ENCODE data around the gene HDAC8. TPM values are rescaled to one million over a fixed set of nuclear protein-coding genes. Genes with fewer than 3 reads are reported as not detected.

Gene HDAC8
- total RNA-seq, 2 donors from 2014 or later, result 33.3 to 33.9 TPM

DNA sequence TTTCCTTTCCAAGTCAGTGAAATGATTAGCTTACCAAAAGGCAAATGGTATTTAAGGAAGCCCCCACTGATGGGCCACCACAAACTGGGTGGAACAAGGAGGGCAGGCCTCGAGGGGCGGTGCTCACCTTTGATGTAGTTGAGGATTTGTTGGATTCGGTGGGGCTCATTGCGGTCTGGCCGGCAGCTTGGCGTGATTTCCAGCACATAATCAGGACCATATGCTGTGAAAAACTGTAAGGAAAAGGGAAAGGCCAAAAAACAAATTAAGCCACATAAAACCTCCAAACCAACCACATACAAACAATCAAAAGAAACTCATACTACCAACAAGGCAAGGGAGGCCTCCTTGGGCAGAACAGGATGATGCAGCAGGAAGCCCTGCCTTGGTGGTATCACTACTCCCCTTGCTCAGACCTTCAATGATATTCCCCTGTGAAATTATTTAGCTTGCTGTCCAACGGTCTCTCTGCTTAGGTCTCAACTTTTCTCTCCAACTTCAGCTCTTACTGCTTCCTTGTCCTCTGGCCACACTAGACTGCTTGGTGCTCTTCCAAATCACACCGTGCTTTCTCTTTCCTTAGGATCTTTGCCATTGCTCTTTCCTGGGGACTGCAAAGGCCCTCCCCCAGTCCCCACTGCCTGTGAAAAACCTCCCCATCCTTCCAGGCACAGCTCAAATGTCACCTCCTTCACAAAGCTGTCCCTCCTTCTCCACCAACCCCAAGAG lies 220.9 kb downstream of the HDAC8 start:
- Mint-ChIP-seq H3K36me3 (ENCODE audit: low read depth) (peaks cover 5% of the 10 kb centered on the region), H3K4me3 (no peak overlapping the region), H3K9me3 (peaks cover 48% of the 10 kb centered on the region), H3K27ac (no peak overlapping the region), H3K27me3 (ENCODE audit: insufficient read depth) (no peaks in the 10 kb centered on the region), H3K4me1 (peaks cover 2% of the 10 kb centered on the region)
- no peak overlapping the region for H3K9ac ChIP-seq (ENCODE audit: extremely low read depth, low read length, poor library complexity, severe bottlenecking)
- no peak overlapping the region for H3K4me3 ChIP-seq (ENCODE audit: low read length)
- H3K9me3 ChIP-seq (ENCODE audit: control insufficient read depth, low read length), result no peaks in the 10 kb centered on the region
- WGBS, 2 experiments (ENCODE audit: insufficient coverage in 1 of 2, insufficient read length in 1 of 2), result 93 to 94% methylated on average over 3 to 7 of the region's 8 CpGs
- TF ChIP-seq, protein P1, sequence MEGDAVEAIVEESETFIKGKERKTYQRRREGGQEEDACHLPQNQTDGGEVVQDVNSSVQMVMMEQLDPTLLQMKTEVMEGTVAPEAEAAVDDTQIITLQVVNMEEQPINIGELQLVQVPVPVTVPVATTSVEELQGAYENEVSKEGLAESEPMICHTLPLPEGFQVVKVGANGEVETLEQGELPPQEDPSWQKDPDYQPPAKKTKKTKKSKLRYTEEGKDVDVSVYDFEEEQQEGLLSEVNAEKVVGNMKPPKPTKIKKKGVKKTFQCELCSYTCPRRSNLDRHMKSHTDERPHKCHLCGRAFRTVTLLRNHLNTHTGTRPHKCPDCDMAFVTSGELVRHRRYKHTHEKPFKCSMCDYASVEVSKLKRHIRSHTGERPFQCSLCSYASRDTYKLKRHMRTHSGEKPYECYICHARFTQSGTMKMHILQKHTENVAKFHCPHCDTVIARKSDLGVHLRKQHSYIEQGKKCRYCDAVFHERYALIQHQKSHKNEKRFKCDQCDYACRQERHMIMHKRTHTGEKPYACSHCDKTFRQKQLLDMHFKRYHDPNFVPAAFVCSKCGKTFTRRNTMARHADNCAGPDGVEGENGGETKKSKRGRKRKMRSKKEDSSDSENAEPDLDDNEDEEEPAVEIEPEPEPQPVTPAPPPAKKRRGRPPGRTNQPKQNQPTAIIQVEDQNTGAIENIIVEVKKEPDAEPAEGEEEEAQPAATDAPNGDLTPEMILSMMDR (conservative IDR thresholded peaks at IDR 0.05), result no peak
- H3K36me3 ChIP-seq (ENCODE audit: control insufficient read depth, insufficient read depth, low read length), result no peaks in the 10 kb centered on the region
- no peak for DNase-seq
- no peak overlapping the region for H3K27ac ChIP-seq (ENCODE audit: low read depth, low read length)
- H3K27me3 ChIP-seq (ENCODE audit: control insufficient read depth, insufficient read depth, low read length, poor library complexity, severe bottlenecking), result no peaks in the 10 kb centered on the region
- H3K4me1 ChIP-seq (ENCODE audit: control insufficient read depth, insufficient read depth, low read length), result no peaks in the 10 kb centered on the region

DNA sequence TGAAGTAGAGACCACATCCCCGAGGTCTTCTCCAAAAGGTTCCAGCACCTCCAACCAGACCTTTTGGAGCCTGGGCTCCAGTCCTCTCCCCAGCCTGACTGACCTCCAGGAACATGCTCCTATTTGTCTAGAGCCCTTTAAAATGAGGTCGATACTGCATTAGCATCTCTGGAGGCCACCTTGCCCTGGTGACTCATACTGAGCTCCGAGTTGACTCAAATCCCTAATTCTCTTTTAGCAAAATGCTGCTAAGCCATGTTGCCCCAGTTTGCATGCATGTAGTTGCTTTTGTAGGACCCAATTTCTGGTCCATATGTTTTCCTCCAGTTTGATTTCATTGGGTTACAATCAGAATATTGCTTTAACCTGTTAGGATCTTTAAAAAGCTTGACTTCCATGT lies 223.5 kb downstream of the HDAC8 start:
- Mint-ChIP-seq H3K27me3 (ENCODE audit: insufficient read depth) (no peaks in the 10 kb centered on the region), H3K36me3 (ENCODE audit: low read depth) (peaks cover 5% of the 10 kb centered on the region), H3K27ac (no peak overlapping the region), H3K9me3 (peaks cover 36% of the 10 kb centered on the region), H3K4me1 (peaks cover 4% of the 10 kb centered on the region), H3K4me3 (no peak overlapping the region)
- H3K4me1 ChIP-seq (ENCODE audit: control insufficient read depth, insufficient read depth, low read length), result no peaks in the 10 kb centered on the region
- DNase-seq, result no peak
- TF ChIP-seq, protein P1 (conservative IDR thresholded peaks at IDR 0.05), result no peak
- no peaks in the 10 kb centered on the region for H3K36me3 ChIP-seq (ENCODE audit: control insufficient read depth, insufficient read depth, low read length)
- no peak overlapping the region for H3K9ac ChIP-seq (ENCODE audit: extremely low read depth, low read length, poor library complexity, severe bottlenecking)
- H3K9me3 ChIP-seq (ENCODE audit: control insufficient read depth, low read length), result no peaks in the 10 kb centered on the region
- H3K4me3 ChIP-seq (ENCODE audit: low read length), result no peak overlapping the region
- H3K27ac ChIP-seq (ENCODE audit: low read depth, low read length), result no peak overlapping the region
- 60 to 81% methylated on average over 1 to 3 of the region's 3 CpGs for WGBS, 2 experiments (ENCODE audit: insufficient coverage in 1 of 2, insufficient read length in 1 of 2)
- H3K27me3 ChIP-seq (ENCODE audit: control insufficient read depth, insufficient read depth, low read length, poor library complexity, severe bottlenecking), result no peaks in the 10 kb centered on the region

DNA sequence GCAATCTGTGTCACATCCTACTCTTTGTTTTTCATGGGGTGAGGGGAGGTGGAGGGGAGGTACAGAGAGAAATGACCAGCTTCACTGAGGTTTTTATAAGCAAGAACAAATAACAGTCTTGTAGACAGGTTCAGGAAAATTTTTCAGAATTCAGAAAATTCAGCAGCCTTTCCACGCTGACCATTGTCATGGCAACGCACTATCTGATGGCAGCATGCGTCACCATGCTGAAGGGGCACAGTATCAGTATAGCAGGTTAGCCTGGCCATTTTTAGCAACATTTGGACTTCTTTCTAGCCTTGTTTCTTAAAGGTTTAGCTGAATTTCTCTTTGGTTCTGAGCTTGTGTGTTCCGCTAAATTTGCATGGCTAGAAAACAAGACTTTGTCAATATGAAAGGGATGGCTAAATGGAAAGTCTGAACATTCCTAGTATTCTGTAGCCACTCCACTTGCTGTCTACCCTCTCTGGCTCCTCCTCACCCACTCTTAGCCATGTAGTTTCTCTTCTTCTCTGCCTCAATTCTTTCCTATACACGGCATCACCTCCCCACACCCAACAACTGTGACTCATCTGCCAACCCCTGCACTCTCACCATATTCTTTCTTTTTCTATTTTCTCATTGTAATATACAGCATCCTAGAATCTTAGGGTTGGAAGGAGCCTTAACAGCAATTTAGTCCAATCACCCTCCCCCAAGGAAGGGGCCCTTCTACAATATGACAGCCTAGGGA lies 224.2 kb downstream of the HDAC8 start:
- Mint-ChIP-seq H3K27me3 (ENCODE audit: insufficient read depth) (no peaks in the 10 kb centered on the region), H3K4me3 (no peak overlapping the region), H3K36me3 (ENCODE audit: low read depth) (peaks cover 5% of the 10 kb centered on the region), H3K4me1 (peaks cover 4% of the 10 kb centered on the region), H3K9me3 (peaks cover 35% of the 10 kb centered on the region), H3K27ac (no peak overlapping the region)
- Histone ChIP-seq H3K9me3 (ENCODE audit: control insufficient read depth, low read length) (no peaks in the 10 kb centered on the region), H3K27ac (ENCODE audit: low read depth, low read length) (no peak overlapping the region), H3K4me1 (ENCODE audit: control insufficient read depth, insufficient read depth, low read length) (no peaks in the 10 kb centered on the region), H3K36me3 (ENCODE audit: control insufficient read depth, insufficient read depth, low read length) (no peaks in the 10 kb centered on the region), H3K4me3 (ENCODE audit: low read length) (no peak overlapping the region), H3K27me3 (ENCODE audit: control insufficient read depth, insufficient read depth, low read length, poor library complexity, severe bottlenecking) (no peaks in the 10 kb centered on the region), H3K9ac (ENCODE audit: extremely low read depth, low read length, poor library complexity, severe bottlenecking) (no peak overlapping the region)
- TF ChIP-seq, protein P1 (conservative IDR thresholded peaks at IDR 0.05), result no peak
- DNase-seq, result no peak
- WGBS, 2 experiments (ENCODE audit: insufficient coverage in 1 of 2, insufficient read length in 1 of 2), result 93 to 97% methylated on average over 3 to 5 of the region's 5 CpGs
